ENCODE measurements around the gene ZBTB8B. TPM values are rescaled to one million over a fixed set of nuclear protein-coding genes. Genes with fewer than 3 reads are reported as not detected.

ZBTB8B gene
- total RNA-seq, 1 donor: not detected

DNA sequence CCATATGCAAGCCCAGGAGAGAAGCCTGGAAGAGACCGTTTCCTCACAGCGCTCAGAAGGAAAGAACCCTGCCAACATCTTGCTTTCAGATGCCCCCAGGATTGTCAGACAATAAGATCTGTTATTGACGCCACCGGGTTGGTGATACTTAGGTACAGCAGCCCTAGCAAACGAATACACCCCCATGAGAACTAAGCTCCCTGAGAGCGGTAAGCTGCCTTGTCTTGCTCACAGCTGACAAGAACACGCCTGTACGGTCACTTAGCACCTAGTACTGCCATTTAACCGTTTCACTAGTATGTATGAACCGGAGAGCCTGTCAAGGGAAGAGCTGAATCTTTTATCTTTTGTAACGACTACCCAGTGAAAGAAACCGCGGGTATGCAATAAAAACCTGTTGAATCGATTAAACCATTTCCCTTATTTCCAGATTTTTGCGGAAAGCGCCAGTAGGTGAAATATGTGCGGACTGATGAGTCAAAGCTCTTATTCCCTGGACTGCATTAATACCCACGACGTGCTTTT is 619 bp upstream of the ZBTB8B start:
- TF ChIP-seq, protein P1, sequence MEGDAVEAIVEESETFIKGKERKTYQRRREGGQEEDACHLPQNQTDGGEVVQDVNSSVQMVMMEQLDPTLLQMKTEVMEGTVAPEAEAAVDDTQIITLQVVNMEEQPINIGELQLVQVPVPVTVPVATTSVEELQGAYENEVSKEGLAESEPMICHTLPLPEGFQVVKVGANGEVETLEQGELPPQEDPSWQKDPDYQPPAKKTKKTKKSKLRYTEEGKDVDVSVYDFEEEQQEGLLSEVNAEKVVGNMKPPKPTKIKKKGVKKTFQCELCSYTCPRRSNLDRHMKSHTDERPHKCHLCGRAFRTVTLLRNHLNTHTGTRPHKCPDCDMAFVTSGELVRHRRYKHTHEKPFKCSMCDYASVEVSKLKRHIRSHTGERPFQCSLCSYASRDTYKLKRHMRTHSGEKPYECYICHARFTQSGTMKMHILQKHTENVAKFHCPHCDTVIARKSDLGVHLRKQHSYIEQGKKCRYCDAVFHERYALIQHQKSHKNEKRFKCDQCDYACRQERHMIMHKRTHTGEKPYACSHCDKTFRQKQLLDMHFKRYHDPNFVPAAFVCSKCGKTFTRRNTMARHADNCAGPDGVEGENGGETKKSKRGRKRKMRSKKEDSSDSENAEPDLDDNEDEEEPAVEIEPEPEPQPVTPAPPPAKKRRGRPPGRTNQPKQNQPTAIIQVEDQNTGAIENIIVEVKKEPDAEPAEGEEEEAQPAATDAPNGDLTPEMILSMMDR (IDR thresholded peaks at IDR 0.05; ENCODE audit: insufficient read depth, low read depth, low read length): no peak
- peak overlapping the region; percentile 33 for H3K4me3 ChIP-seq (ENCODE audit: low read depth, low read length)
- DNase-seq (ENCODE audit: low read depth): peak; percentile 12

DNA sequence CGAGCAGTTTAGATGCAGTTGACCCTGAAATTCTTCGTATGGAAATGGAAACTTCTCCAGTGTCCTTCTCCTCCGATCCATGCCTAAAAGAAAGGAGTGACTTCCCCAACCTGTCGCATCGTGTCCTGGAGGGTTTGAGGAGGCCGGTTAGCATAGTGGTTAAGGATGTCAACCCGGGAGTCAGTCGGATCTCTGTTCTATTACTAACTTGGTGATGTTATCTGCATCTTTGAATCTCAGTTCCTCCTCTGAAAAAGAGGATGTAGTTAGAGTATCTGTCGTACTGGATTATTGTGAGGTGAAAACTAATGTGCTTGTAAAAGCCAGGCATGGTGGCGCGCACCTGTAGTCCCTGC is 684 bp downstream of the ZBTB8B start:
- TF ChIP-seq, protein P1 (IDR thresholded peaks at IDR 0.05; ENCODE audit: insufficient read depth, low read depth, low read length): no peak
- peak overlapping the region; percentile 33 for H3K4me3 ChIP-seq (ENCODE audit: low read depth, low read length)
- DNase-seq (ENCODE audit: low read depth): no peak

DNA sequence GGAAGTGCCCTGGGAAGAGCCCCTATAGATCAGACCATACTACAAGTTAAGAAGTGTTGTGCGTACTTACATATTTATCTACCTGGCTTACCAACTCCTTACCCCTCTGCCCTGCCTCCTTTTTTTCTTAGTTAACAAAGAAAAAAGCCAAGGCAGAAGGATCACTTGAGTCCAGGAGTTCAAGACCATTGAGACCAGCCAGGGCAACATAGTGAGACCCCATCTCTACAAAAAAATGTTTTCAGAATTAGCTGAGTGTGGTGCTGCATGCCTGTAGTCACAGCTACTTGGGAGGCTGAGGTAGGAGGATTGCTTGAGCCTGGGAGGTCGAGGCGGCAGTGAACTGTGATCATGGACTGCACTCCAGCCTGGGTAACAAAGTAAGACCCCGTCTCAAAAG is 1.9 kb downstream of the ZBTB8B start:
- no peak for DNase-seq (ENCODE audit: low read depth)
- no peak overlapping the region for H3K4me3 ChIP-seq (ENCODE audit: low read depth, low read length)
- TF ChIP-seq, protein P1 (IDR thresholded peaks at IDR 0.05; ENCODE audit: insufficient read depth, low read depth, low read length): no peak

DNA sequence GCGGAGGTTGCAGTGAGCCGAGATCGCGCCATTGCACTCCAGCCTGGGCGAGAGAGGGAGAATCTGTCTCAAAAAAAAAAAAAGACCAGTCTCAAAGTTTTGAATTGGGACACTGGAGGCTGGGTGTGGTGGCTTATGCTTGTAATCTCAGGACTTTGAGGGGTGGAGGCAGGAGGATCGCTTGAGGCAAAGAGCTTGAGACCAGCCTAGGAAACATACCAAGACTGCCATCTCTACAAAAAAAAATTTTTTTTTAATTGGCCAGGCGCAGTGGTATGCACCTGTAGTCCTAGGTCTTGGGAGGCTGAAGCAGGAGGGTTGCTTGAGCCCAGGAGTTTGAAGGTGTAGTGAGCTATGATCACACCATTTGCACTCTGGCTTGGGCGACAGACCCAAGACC is 3.9 kb downstream of the ZBTB8B start:
- TF ChIP-seq, protein P1 (IDR thresholded peaks at IDR 0.05; ENCODE audit: insufficient read depth, low read depth, low read length): no peak
- DNase-seq (ENCODE audit: low read depth): no peak
- no peak overlapping the region for H3K4me3 ChIP-seq (ENCODE audit: low read depth, low read length)

DNA sequence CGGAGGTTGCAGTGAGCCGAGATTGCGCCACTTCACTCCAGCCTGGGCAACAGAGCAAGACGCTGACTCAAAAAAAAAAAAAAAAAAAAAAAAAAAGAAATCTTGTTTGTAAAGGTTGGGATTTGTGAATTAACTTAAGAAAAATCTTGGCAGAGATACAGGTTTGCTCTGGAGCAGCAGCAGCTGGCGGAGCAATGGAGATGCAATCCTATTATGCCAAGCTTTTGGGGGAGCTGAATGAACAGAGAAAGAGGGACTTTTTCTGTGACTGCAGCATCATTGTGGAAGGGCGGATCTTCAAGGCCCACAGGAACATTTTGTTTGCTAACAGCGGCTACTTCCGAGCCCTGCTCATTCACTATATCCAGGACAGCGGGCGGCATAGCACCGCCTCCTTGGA is 5.6 kb downstream of the ZBTB8B start:
- no peak overlapping the region for H3K4me3 ChIP-seq (ENCODE audit: low read depth, low read length)
- TF ChIP-seq, protein P1 (IDR thresholded peaks at IDR 0.05; ENCODE audit: insufficient read depth, low read depth, low read length): no peak
- DNase-seq (ENCODE audit: low read depth): no peak

DNA sequence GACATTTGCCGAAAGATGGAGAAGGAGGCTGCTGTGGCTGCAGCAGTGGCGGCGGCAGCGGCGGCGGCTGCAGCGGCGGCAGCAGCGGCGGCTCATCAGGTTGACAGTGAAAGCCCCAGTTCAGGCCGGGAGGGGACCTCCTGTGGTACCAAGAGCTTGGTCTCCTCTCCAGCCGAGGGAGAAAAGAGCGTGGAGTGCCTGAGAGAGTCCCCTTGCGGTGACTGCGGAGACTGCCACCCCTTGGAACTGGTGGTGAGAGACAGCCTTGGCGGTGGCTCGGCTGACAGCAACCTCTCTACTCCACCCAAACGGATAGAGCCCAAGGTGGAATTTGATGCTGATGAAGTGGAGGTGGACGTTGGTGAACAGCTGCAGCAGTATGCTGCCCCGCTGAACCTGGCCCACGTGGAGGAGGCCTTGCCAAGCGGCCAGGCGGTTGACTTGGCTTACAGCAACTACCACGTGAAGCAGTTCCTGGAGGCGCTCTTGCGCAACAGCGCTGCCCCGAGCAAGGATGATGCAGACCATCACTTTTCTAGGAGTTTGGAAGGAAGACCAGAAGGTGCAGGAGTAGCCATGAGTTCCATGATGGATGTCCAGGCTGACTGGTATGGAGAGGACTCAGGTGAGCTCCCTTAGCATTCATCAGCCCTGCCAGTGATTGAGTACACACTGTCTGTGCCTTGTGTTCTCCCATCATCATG is 6.3 kb downstream of the ZBTB8B start:
- TF ChIP-seq, protein P1 (IDR thresholded peaks at IDR 0.05; ENCODE audit: insufficient read depth, low read depth, low read length): peak; percentile 26
- peak; percentile 5 for DNase-seq (ENCODE audit: low read depth)
- no peak overlapping the region for H3K4me3 ChIP-seq (ENCODE audit: low read depth, low read length)

Measured in fibroblast of villous mesenchyme (primary cell).